Trophoblast cell (in vitro differentiated cells and primary cell): ENCODE measurements around the gene DIAPH2.

Experiments used
- DNase-seq, 2 donors: peaks; one replicate each; pipeline ENCODE4 v3.0.0-alpha.2; 2016
- H2AFZ ChIP-seq: 2 replicates; pipeline ENCODE4 v1.6.1; 2013; ENCODE audit warnings: low read length, moderate library complexity, mild to moderate bottlenecking; ENCODE audit not compliant: insufficient read depth, poor library complexity
- H2AK5ac ChIP-seq: 2 replicates; pipeline ENCODE4 v1.6.1; 2013; ENCODE audit warnings: mild to moderate bottlenecking, low read length
- H2BK120ac ChIP-seq: 2 replicates; pipeline ENCODE4 v1.6.1; 2013; ENCODE audit warnings: low read length, mild to moderate bottlenecking, moderate library complexity; ENCODE audit not compliant: insufficient read depth, poor library complexity
- H2BK12ac ChIP-seq: 2 replicates; pipeline ENCODE4 v1.6.1; 2013; ENCODE audit warnings: mild to moderate bottlenecking, low read length, moderate library complexity
- H2BK5ac ChIP-seq: 2 replicates; pipeline ENCODE4 v1.6.1; 2013; ENCODE audit warnings: low read length, low read depth, moderate library complexity, mild to moderate bottlenecking; ENCODE audit not compliant: poor library complexity
- H3K14ac ChIP-seq: 2 replicates; pipeline ENCODE4 v1.6.1; 2013; ENCODE audit warnings: mild to moderate bottlenecking, low read length
- H3K18ac ChIP-seq: 2 replicates; pipeline ENCODE4 v1.6.1; 2013; ENCODE audit warnings: mild to moderate bottlenecking, low read length
- H3K23ac ChIP-seq: 2 replicates; pipeline ENCODE4 v1.6.1; 2013; ENCODE audit warnings: low read length
- H3K27ac ChIP-seq: 2 replicates; pipeline ENCODE4 v1.5.1; 2013; ENCODE audit warnings: low read depth, mild to moderate bottlenecking, inconsistent platforms, low read length, moderate library complexity
- H3K27me3 ChIP-seq: 2 replicates; pipeline ENCODE4 v1.6.1; 2013; ENCODE audit warnings: inconsistent platforms, mild to moderate bottlenecking, low read length, moderate library complexity; ENCODE audit not compliant: insufficient read depth
- H3K36me3 ChIP-seq, 2 experiments: 1 replicate in 1 of 2; 2 replicates in 1 of 2; pipeline ENCODE4 v1.6.1; 2013; ENCODE audit warnings: low read length in 2 of 2, mild to moderate bottlenecking in 2 of 2, moderate library complexity in 1 of 2; ENCODE audit not compliant: insufficient read depth in 2 of 2, control insufficient read depth in 1 of 2
- H3K4ac ChIP-seq: 2 replicates; pipeline ENCODE4 v1.6.1; 2013; ENCODE audit warnings: low read depth, mild to moderate bottlenecking, low read length, moderate library complexity
- H3K4me1 ChIP-seq, 2 experiments: 1 replicate in 1 of 2; 2 replicates in 1 of 2; pipeline ENCODE4 v1.6.1; 2013; ENCODE audit warnings: low read length in 2 of 2, mild to moderate bottlenecking in 2 of 2, moderate library complexity in 1 of 2; ENCODE audit not compliant: insufficient read depth in 2 of 2, control insufficient read depth in 1 of 2
- H3K4me2 ChIP-seq: 2 replicates; pipeline ENCODE4 v1.6.1; 2013; ENCODE audit warnings: inconsistent platforms, mild to moderate bottlenecking, low read length, moderate library complexity
- H3K4me3 ChIP-seq: 2 replicates; pipeline ENCODE4 v1.5.1; 2013; ENCODE audit warnings: mild to moderate bottlenecking, low read depth, low read length, inconsistent platforms
- H3K79me1 ChIP-seq: one replicate; pipeline ENCODE4 v1.6.1; 2013; ENCODE audit warnings: low read length
- H3K79me2 ChIP-seq: 2 replicates; pipeline ENCODE4 v1.6.1; 2013; ENCODE audit warnings: low read length, mild to moderate bottlenecking; ENCODE audit not compliant: control insufficient read depth, insufficient read depth, poor library complexity
- H3K9ac ChIP-seq: 2 replicates; pipeline ENCODE4 v1.6.1; 2013; ENCODE audit warnings: mild to moderate bottlenecking, low read length
- H3K9me3 ChIP-seq: 2 replicates; pipeline ENCODE4 v1.6.1; 2013; ENCODE audit warnings: low read depth, mild to moderate bottlenecking, control low read depth, inconsistent platforms, low read length; ENCODE audit not compliant: insufficient read depth
- H4K12ac ChIP-seq: 2 replicates; pipeline ENCODE4 v1.6.1; 2013; ENCODE audit warnings: low read depth, mild to moderate bottlenecking, low read length, moderate library complexity
- H4K8ac ChIP-seq: 2 replicates; pipeline ENCODE4 v1.6.1; 2013; ENCODE audit warnings: low read depth, mild to moderate bottlenecking, low read length, moderate library complexity
- H4K91ac ChIP-seq: one replicate; pipeline ENCODE4 v1.6.1; 2013; ENCODE audit warnings: low read depth, mild to moderate bottlenecking, low read length, moderate library complexity
- WGBS: extraction: QIAGEN DNeasy Blood & Tissue Kit; methylation state at CpG from one replicate; pipeline ENCODE4 v1.1.7; 2013; ENCODE audit warnings: missing lambda C conversion rate; ENCODE audit not compliant: insufficient read length, insufficient coverage; ENCODE audit errors: extremely low coverage; 5-methylcytosine and 5-hydroxymethylcytosine counted together

Gene DIAPH2

GRCh38 chrX:97026406-97026805 is 341.8 kb downstream of the DIAPH2 start:
- Histone ChIP-seq H3K23ac (no peak overlapping the region), H2BK12ac (no peak overlapping the region), H2AFZ (no peak overlapping the region), H4K91ac (no peak overlapping the region), H3K27ac (no peak overlapping the region), H3K79me1 (no peaks in the 10 kb centered on the region), H3K18ac (no peak overlapping the region), H2AK5ac (no peak overlapping the region), H4K8ac (no peak overlapping the region), H4K12ac (no peak overlapping the region), H3K4ac (no peak overlapping the region), H3K4me1 (no peaks in the 10 kb centered on the region), H2BK5ac (no peak overlapping the region), H3K9ac (no peak overlapping the region), H3K4me2 (no peak overlapping the region), H3K9me3 (no peaks in the 10 kb centered on the region), H3K14ac (no peak overlapping the region), H2BK120ac (no peak overlapping the region), H3K79me2 (no peaks in the 10 kb centered on the region), H3K36me3 (no peaks in the 10 kb centered on the region), H3K4me3 (no peak overlapping the region), H3K27me3 (no peaks in the 10 kb centered on the region)
- WGBS = no CpG with 5 or more reads among the region's 2 CpGs
- DNase-seq = peak in 1 of 2 donors; percentile 17

GRCh38 chrX:97027384-97027922 is 342.8 kb downstream of the DIAPH2 start:
- Histone ChIP-seq H3K23ac (no peak overlapping the region), H2BK5ac (no peak overlapping the region), H3K79me2 (no peaks in the 10 kb centered on the region), H3K79me1 (no peaks in the 10 kb centered on the region), H3K18ac (no peak overlapping the region), H2AFZ (no peak overlapping the region), H3K4me1 (no peaks in the 10 kb centered on the region), H4K8ac (no peak overlapping the region), H3K4me2 (no peak overlapping the region), H4K91ac (no peak overlapping the region), H3K4me3 (no peak overlapping the region), H3K36me3 (no peaks in the 10 kb centered on the region), H3K9ac (no peak overlapping the region), H3K27me3 (no peaks in the 10 kb centered on the region), H3K14ac (no peak overlapping the region), H2BK12ac (no peak overlapping the region), H3K27ac (no peak overlapping the region), H4K12ac (no peak overlapping the region), H2BK120ac (no peak overlapping the region), H3K9me3 (no peaks in the 10 kb centered on the region), H2AK5ac (no peak overlapping the region), H3K4ac (no peak overlapping the region)
- no CpG with 5 or more reads among the region's 6 CpGs for WGBS
- DNase-seq = peak in 1 of 2 donors; percentile 3

- Histone ChIP-seq H3K79me1 (no peaks in the 10 kb centered on the region), H3K23ac (no peak overlapping the region), H2AK5ac (no peak overlapping the region), H3K27ac (no peak overlapping the region), H2BK5ac (no peak overlapping the region), H4K91ac (no peak overlapping the region), H3K36me3 (no peaks in the 10 kb centered on the region), H3K9me3 (no peaks in the 10 kb centered on the region), H3K14ac (no peak overlapping the region), H3K79me2 (no peaks in the 10 kb centered on the region), H3K4me2 (no peak overlapping the region), H3K18ac (no peak overlapping the region), H3K4ac (no peak overlapping the region), H2AFZ (no peak overlapping the region), H3K27me3 (no peaks in the 10 kb centered on the region), H2BK12ac (no peak overlapping the region), H4K8ac (no peak overlapping the region), H2BK120ac (no peak overlapping the region), H4K12ac (no peak overlapping the region), H3K4me3 (no peak overlapping the region), H3K4me1 (no peaks in the 10 kb centered on the region), H3K9ac (no peak overlapping the region)
- no CpG with 5 or more reads among the region's 2 CpGs for WGBS
- DNase-seq = no peak
These were observed 345.8 kb downstream of the DIAPH2 start for GRCh38 chrX:97030463-97030862.

GRCh38 chrX:97030947-97031346 is 346.3 kb downstream of the DIAPH2 start:
- Histone ChIP-seq H3K18ac (no peak overlapping the region), H3K23ac (no peak overlapping the region), H2BK120ac (no peak overlapping the region), H3K14ac (no peak overlapping the region), H3K79me1 (no peaks in the 10 kb centered on the region), H4K91ac (no peak overlapping the region), H2AK5ac (no peak overlapping the region), H3K9me3 (no peaks in the 10 kb centered on the region), H3K4me1 (no peaks in the 10 kb centered on the region), H3K27ac (no peak overlapping the region), H3K27me3 (no peaks in the 10 kb centered on the region), H2AFZ (no peak overlapping the region), H4K12ac (no peak overlapping the region), H4K8ac (no peak overlapping the region), H3K4me2 (no peak overlapping the region), H3K4ac (no peak overlapping the region), H2BK12ac (no peak overlapping the region), H3K4me3 (no peak overlapping the region), H3K36me3 (no peaks in the 10 kb centered on the region), H3K79me2 (no peaks in the 10 kb centered on the region), H2BK5ac (no peak overlapping the region), H3K9ac (no peak overlapping the region)
- DNase-seq = no peak
- WGBS = no CpG with 5 or more reads among the region's 1 CpG
